Stimulated activated CD8-positive, alpha-beta memory T cell treated with anti-CD3 and anti-CD28 coated beads, Interleukin-7, amount 100 ng/mL, for 1 hour (primary cell): ENCODE data around the gene ARHGEF1.
"Not testable (repeated sequence)": the region's sequence is repeated elsewhere in the genome, so short reads cannot be mapped to it uniquely, and the experiment has no call there.

ENCODE experiments used
- DNase-seq, 2 donors: peaks; one replicate each; pipeline ENCODE4 v3.0.0-alpha.2; 2020; ENCODE audit warnings: low read depth in 2 of 2

The ARHGEF1 gene

GRCh38 chr19:41863209-41863931, 19.6 kb upstream of the ARHGEF1 start:
- DNase-seq, result no peak

- no peak for DNase-seq
Observed at GRCh38 chr19:41864374-41864773, 18.6 kb upstream of the ARHGEF1 start.

DNA sequence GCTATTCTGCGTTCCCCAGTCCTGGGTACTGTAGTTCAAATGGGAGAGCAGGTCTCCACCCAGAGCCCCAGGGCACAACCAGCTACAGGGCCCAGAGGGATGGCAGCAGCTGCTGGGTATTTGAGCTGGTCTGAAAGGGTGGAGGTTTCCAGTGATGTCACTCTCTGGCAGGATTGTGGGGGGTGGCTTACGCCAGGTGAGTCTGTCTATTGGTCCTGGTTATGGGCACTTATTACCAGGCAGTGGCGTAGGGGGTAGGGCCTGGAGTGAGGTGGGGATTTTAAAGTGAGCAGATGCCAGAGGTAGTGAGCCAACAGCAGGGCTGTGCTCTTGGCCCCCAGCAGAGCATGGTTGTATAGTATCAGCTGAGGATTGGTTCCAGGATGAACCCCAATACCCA, 16.7 kb upstream of the ARHGEF1 start:
- DNase-seq, result no peak

GRCh38 chr19:41868120-41868988, 14.6 kb upstream of the ARHGEF1 start:
- DNase-seq, result no peak

DNA sequence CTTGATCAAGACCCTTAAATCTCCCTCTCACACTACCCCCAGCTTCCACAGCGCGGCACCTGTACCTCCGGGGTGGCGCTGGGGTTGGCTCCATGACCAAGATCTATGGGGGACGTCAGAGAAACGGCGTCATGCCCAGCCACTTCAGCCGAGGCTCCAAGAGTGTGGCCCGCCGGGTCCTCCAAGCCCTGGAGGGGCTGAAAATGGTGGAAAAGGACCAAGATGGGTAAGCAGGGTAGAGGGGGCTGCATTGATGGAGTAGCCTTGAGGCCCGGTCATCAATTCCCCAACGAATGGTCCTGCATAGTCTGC, 14.0 kb upstream of the ARHGEF1 start:
- no peak for DNase-seq

DNA sequence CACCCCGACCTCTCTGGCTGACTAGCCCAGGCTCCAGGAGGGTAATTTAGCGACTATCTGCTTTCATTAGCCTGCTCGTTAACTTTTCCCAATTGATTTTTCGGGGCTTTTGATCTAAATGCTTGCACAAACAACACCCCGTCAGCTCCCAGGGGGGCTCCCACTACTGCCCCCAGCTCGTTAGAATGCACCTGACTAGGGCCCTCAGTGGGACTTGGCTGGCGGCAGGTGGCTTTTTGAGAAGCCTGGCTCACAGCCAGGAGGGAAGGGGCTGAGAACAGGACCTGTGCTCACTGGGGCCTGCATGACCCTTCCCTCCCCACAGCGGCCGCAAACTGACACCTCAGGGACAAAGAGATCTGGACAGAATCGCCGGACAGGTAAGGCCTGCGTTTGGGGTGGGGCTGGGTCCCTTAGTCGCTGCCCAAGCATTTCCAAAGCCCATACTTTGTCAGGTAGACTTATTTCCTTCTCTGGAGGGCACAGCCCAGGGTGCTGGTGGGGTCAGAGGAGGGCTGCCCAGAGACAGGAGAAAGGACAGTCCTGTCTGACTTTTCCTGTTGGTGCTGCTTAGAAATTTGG, 13.5 kb upstream of the ARHGEF1 start:
- no peak for DNase-seq

DNA sequence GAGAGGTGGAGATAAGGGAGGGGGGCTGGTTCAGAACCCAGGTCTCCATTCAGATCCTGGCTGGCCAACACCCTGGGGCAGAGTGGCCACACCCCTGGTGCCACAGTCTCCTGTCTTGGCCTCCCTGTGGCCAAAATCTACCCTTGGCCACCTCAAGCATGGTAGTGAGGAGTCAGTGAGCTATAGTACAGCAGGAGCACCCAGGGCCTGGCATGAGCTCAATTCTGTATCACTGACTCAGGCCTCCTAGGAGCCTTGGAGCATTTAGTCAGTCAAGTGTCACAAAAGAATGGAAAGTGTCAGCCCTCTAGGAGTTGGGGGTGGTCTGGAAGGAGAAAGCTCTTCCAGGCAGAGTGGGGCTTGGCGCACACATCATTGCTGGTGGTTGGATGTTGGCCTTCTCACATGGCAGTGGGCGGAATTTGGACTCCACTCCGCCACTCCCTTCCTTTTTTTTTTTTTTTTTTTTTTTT, 12.5 kb upstream of the ARHGEF1 start:
- DNase-seq, result no peak

GRCh38 chr19:41871573-41872383, 11.2 kb upstream of the ARHGEF1 start:
- DNase-seq, result peak in 1 of 2 donors; percentile 27

- DNase-seq, result no peak
Observed at GRCh38 chr19:41872384-41872774, 10.6 kb upstream of the ARHGEF1 start.

DNA sequence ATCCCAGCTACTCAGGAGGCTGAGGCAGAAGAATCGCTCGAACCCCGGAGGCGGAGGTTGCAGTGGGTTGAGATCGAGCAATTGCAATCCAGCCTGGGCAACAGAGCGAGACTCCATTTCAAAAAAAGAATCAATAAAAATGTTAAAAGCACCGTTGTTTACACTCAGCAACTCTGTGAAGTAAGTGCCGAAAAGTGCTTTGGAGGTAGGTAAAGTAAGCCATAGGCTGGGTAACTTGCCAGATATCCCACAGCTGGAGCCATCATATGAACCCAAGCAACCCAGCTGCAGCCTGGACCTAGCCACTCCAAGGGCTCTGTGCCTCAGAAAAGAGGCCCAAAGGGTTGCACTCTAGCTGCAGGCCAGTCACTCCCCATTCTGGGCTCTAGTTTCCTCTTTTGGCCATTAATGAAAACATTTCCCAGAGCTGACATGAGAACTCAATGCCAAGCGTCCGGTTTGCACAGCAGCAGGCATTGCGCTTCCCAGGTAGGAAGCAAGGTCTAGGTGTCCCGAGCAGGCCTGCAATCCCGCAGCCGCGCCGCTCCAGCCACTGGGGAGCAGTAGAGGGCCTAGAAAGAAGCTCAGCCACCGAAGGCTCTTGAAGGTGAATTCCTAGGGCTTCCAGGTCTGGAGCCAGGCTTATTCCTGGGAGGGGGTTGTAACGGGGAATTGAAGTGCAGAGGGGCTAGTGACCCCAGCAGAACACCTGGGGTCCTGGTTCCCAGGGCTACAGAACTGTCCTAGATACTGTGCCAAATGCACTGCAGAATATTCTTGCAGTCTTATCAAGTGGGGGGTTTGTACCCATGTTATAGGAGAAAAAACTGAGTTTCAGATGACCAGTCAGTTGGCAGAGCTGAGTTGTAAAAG, 10.0 kb upstream of the ARHGEF1 start:
- DNase-seq, result peak; percentile 31 to 51

GRCh38 chr19:41875973-41876372, 7.0 kb upstream of the ARHGEF1 start:
- DNase-seq, result not testable (repeated sequence)

DNA sequence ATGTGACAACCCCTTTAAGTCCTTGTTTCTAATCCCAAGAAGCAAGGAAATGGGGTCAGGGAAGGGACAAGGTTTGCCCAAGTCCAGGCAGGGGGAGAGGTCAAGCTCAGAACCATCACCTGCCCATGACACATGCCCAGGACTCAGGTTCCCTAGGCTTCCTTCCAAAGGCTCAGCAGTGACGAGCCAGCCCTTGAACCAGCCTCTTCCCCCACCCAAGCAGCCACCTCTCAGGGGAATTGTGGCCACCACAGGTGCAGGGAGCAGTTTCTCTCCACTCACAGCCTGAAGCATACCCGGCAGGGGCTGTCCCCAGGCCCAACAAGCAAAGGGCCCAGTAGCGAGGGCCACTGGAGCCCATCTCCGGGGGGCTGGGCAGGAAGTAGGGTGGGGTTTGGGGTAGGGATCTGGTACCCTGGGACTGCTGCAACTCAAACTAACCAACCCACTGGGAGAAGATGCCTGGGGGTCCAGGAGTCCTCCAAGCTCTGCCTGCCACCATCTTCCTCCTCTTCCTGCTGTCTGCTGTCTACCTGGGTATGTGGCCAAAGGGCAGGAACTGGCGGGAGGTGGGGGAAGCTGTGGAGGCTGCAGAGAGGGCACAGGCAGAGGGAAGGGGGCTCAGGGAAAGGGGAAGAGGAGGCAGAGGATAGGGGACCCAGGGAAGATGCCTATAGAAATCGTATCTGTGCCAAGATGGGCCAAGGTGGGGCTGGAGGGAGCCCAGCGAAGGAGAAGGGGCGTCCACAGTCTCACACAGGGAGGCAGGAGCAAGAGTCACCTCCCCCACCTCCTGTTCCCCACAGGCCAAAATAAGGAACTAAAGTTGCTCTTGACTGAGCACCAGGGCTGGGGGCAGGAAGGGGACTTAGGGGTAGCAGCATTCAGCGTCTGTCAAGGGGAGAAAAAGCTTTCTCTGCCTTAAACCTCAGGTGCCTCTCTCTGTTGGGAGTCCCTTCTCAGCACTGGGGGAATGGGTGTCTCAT, 5.8 kb upstream of the ARHGEF1 start, which contains the start of gene CD79A:
Gene CD79A, plus strand, starts transcription at position 433 of the 986 bp plus-strand sequence. Its CDS starts 26 bp downstream, at position 459.
- no peak for DNase-seq

DNA sequence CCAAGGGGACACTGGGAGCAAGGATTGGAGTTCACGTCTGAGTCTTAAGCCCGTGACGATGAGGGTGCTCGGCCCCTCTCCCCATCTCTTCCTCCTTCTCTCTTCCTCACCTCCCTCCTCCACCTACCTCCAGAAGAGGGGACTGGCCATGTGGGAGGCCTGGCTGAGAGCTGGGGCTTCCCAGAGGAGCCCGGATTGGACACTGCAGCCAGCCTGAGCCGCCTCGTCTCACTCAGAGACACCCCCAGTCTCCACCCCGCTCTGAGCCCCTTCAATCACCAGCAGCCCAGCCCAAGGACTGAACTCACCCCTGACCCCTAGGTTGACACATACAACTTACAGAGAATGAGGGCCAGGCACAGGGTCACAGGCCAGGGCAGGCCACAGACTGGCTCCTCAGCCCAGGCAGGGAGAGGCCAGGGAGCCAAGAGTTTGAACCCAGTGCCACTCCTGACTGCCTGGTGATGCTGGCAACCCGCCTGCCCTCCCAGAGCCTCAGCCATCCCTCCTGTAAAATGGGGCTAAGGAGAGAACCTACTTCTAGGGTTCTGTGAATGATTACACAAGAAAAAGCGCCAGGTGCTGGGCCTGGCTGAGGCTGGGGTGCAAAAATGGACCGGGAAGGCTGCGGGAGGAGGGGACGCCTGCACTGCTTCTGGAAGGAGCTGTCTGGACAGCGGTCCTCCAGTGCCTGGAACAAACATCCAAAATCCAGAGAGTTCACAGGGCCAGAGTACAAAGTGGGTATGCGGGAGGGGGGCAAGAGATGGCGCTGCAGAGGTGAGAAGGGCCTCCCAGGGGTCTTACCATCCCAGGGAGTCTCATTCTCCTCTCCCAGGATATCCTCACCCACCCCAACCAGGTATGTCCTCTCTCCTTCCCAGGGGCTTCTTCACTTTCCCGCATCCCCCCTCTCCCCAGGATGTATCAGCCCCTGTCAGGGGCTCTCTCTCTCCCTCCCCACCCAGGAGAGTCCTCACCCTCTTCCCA, 4.8 kb upstream of the ARHGEF1 start:
- DNase-seq, result no peak

GRCh38 chr19:41879080-41879479, 3.9 kb upstream of the ARHGEF1 start:
- no peak for DNase-seq

GRCh38 chr19:41879670-41880328, 3.2 kb upstream of the ARHGEF1 start:
- DNase-seq, result no peak

DNA sequence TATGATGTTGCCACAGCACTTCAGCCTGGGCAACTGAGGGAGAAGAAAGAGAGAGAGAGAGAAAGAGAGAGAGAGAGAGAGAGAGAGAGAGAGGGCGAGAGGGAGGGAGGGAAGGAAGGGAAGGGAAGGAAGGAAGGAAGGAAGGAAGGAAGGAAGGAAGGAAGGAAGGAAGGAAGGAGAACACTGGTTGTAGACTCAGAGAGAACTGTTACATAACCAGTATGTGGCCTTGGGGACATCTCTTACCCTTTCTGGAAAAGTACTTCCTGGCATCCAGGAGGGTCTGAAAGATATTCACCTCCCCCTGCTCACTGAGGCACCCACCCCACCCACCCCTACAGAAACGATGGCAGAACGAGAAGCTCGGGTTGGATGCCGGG, 2.7 kb upstream of the ARHGEF1 start:
- DNase-seq, result no peak

DNA sequence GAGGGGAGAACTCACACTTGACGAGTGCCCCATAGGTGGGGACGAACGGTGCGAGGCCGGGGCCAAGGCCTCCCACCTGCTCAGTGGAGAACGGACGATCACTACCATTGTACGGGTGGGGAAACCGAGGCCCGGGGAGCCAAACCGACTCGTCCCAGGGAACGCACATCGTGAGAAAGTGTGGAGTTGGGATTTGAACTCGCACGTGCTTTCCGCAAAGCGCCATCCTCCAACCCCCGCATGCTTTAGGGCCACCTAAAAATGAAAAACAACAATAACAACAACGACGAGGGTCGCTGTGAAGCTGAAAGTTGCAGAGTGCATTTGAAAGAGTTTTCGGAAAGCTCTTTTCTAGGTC, 458 bp downstream of the ARHGEF1 start:
- DNase-seq, result no peak
